ENCODE results near the gene HMBS.

- peak; percentile 59 for TF ChIP-seq CTCF (tag by site-specific recombination; IDR thresholded peaks at IDR 0.05)
- TF ChIP-seq GFI1B (tag by site-specific recombination; IDR thresholded peaks at IDR 0.05): peak; percentile 72
- no peak for TF ChIP-seq ZNF791 (tag by site-specific recombination; IDR thresholded peaks at IDR 0.05)
- TF ChIP-seq PRDM10 (tag by site-specific recombination; IDR thresholded peaks at IDR 0.05): no peak
- peak; percentile 90 for TF ChIP-seq ZNF660 (tag by site-specific recombination; IDR thresholded peaks at IDR 0.05)
- 0 out of 2 replicates have a peak, but pooled peaks have one; percentile 35 for TF ChIP-seq ZNF513 (tag by site-specific recombination; IDR thresholded peaks at IDR 0.05)
- peak; percentile 61 for TF ChIP-seq GLIS2 (tag by site-specific recombination; IDR thresholded peaks at IDR 0.05)
These were observed 10.6 kb downstream of the HMBS start for GRCh38 chr11:119095066-119095880.

All from HEK293 (cell line).